ENCODE results near the gene KRTAP1-3.
"Not testable (repeated sequence)": the region's sequence is repeated elsewhere in the genome, so short reads cannot be mapped to it uniquely, and the experiment has no call there.

The KRTAP1-3 gene

GRCh38 chr17:41061964-41062363 is 27.3 kb upstream of the KRTAP1-3 start:
- ATAC-seq (replicated peaks), result no peak
- H3K9me3 Mint-ChIP-seq, result peaks cover 3% of the 10 kb centered on the region in 2 donors
- no peak for DNase-seq
- H3K4me3 Mint-ChIP-seq, result no peak overlapping the region
- H3K27me3 Mint-ChIP-seq, result peaks cover 23 to 25% of the 10 kb centered on the region in 2 donors
- H3K27ac Mint-ChIP-seq, result no peak overlapping the region
- H3K36me3 Mint-ChIP-seq, result no peaks in the 10 kb centered on the region
- H3K4me1 Mint-ChIP-seq, result peaks cover 2 to 5% of the 10 kb centered on the region in 2 donors

GRCh38 chr17:41060052-41060604 is 25.5 kb upstream of the KRTAP1-3 start, which contains the start of gene KRTAP2-3:
TSS of gene KRTAP2-3 (minus strand) at chr17:41060114. CDS start at chr17:41060050, 64 bp downstream.
- Mint-ChIP-seq H3K27me3 (peaks cover 23 to 25% of the 10 kb centered on the region in 2 donors), H3K4me3 (no peak within 1 kb of the TSS), H3K4me1 (peaks cover 2 to 5% of the 10 kb centered on the region in 2 donors), H3K36me3 (no peaks in the 10 kb centered on the region), H3K9me3 (peaks cover 3% of the 10 kb centered on the region in 2 donors), H3K27ac (no peak within 1 kb of the TSS)
- no peak for ATAC-seq (replicated peaks)
- DNase-seq, result no peak

- peaks cover 23 to 25% of the 10 kb centered on the region in 2 donors for H3K27me3 Mint-ChIP-seq
- not testable (repeated sequence) for ATAC-seq (replicated peaks); H3K4me1 Mint-ChIP-seq; H3K27ac Mint-ChIP-seq; H3K36me3 Mint-ChIP-seq; H3K9me3 Mint-ChIP-seq; H3K4me3 Mint-ChIP-seq; DNase-seq
These were observed 24.8 kb upstream of the KRTAP1-3 start for GRCh38 chr17:41059276-41060051.

- H3K4me1 Mint-ChIP-seq, result peaks cover 2 to 5% of the 10 kb centered on the region in 2 donors
- H3K36me3 Mint-ChIP-seq, result no peaks in the 10 kb centered on the region
- H3K27ac Mint-ChIP-seq, result no peak overlapping the region
- H3K27me3 Mint-ChIP-seq, result peaks cover 23 to 25% of the 10 kb centered on the region in 2 donors
- no peak for ATAC-seq (replicated peaks)
- no peak for DNase-seq
- peaks cover 3% of the 10 kb centered on the region in 2 donors for H3K9me3 Mint-ChIP-seq
- no peak overlapping the region for H3K4me3 Mint-ChIP-seq
These were observed 24.1 kb upstream of the KRTAP1-3 start for GRCh38 chr17:41058741-41059140.

GRCh38 chr17:41057547-41057946 is 22.9 kb upstream of the KRTAP1-3 start:
- Mint-ChIP-seq H3K36me3 (no peaks in the 10 kb centered on the region), H3K27me3 (peaks cover 25 to 27% of the 10 kb centered on the region in 2 donors), H3K4me3 (no peak overlapping the region), H3K9me3 (peaks cover 7% of the 10 kb centered on the region in 2 donors), H3K27ac (no peak overlapping the region), H3K4me1 (peaks cover 2 to 5% of the 10 kb centered on the region in 2 donors)
- no peak for ATAC-seq (replicated peaks)
- DNase-seq, result no peak

GRCh38 chr17:41055130-41055529 is 20.5 kb upstream of the KRTAP1-3 start, which contains the start of gene KRTAP2-2:
TSS of gene KRTAP2-2 (minus strand) at chr17:41055230. CDS start at chr17:41055211, 19 bp downstream.
- H3K9me3 Mint-ChIP-seq; H3K36me3 Mint-ChIP-seq; DNase-seq; H3K4me1 Mint-ChIP-seq; ATAC-seq (replicated peaks); H3K27ac Mint-ChIP-seq; H3K4me3 Mint-ChIP-seq: not testable (repeated sequence)
- H3K27me3 Mint-ChIP-seq, result peaks cover 17 to 25% of the 10 kb centered on the region in 2 donors

- H3K9me3 Mint-ChIP-seq; ATAC-seq (replicated peaks); H3K27ac Mint-ChIP-seq; DNase-seq; H3K4me1 Mint-ChIP-seq; H3K36me3 Mint-ChIP-seq; H3K4me3 Mint-ChIP-seq: not testable (repeated sequence)
- H3K27me3 Mint-ChIP-seq, result peaks cover 16 to 23% of the 10 kb centered on the region in 2 donors
These were observed 19.9 kb upstream of the KRTAP1-3 start for GRCh38 chr17:41054556-41054955.

- Mint-ChIP-seq H3K9me3 (peaks cover 7% of the 10 kb centered on the region in 2 donors), H3K27ac (no peak overlapping the region), H3K4me1 (peaks cover 0 to 1% of the 10 kb centered on the region in 2 donors), H3K4me3 (no peak overlapping the region), H3K36me3 (no peaks in the 10 kb centered on the region), H3K27me3 (peaks cover 11 to 18% of the 10 kb centered on the region in 2 donors)
- ATAC-seq (replicated peaks) (no peak), DNase-seq (no peak)
These were observed 19.4 kb upstream of the KRTAP1-3 start for GRCh38 chr17:41054025-41054424.

GRCh38 chr17:41052566-41052965 is 17.9 kb upstream of the KRTAP1-3 start:
- H3K27me3 Mint-ChIP-seq, result peaks cover 8 to 14% of the 10 kb centered on the region in 2 donors
- ATAC-seq (replicated peaks), result no peak

GRCh38 chr17:41049110-41049509 is 14.4 kb upstream of the KRTAP1-3 start:
- ATAC-seq (replicated peaks), result no peak
- H3K27ac Mint-ChIP-seq, result no peak overlapping the region
- DNase-seq, result no peak
- H3K9me3 Mint-ChIP-seq, result peaks cover 4% of the 10 kb centered on the region in 2 donors
- H3K4me1 Mint-ChIP-seq, result peaks cover 0 to 3% of the 10 kb centered on the region in 2 donors
- no peak overlapping the region for H3K4me3 Mint-ChIP-seq
- H3K36me3 Mint-ChIP-seq, result no peaks in the 10 kb centered on the region
- peaks cover 20 to 21% of the 10 kb centered on the region in 2 donors for H3K27me3 Mint-ChIP-seq

More at GRCh38 chr17:41052566-41052965, 17.9 kb upstream of the KRTAP1-3 start:
- H3K36me3 Mint-ChIP-seq, result no peaks in the 10 kb centered on the region
- H3K4me1 Mint-ChIP-seq, result peaks cover 0 to 3% of the 10 kb centered on the region in 2 donors
- H3K27ac Mint-ChIP-seq, result no peak overlapping the region
- H3K9me3 Mint-ChIP-seq, result peaks cover 5% of the 10 kb centered on the region in 2 donors
- H3K4me3 Mint-ChIP-seq, result no peak overlapping the region
- no peak for DNase-seq

- Mint-ChIP-seq H3K27ac (no peak overlapping the region), H3K4me1 (peaks cover 0 to 3% of the 10 kb centered on the region in 2 donors), H3K4me3 (no peak overlapping the region), H3K27me3 (peaks cover 18 to 25% of the 10 kb centered on the region in 2 donors), H3K36me3 (no peaks in the 10 kb centered on the region), H3K9me3 (peaks cover 5% of the 10 kb centered on the region in 2 donors)
- DNase-seq, result no peak
- ATAC-seq (replicated peaks), result no peak
These were observed 13.8 kb upstream of the KRTAP1-3 start for GRCh38 chr17:41048441-41048840.

GRCh38 chr17:41046735-41047465 is 12.2 kb upstream of the KRTAP1-3 start, which contains the start of gene KRTAP2-1:
TSS of gene KRTAP2-1 (minus strand) at chr17:41047316. CDS start at chr17:41047267, 49 bp downstream.
- H3K4me3 Mint-ChIP-seq; ATAC-seq (replicated peaks); H3K4me1 Mint-ChIP-seq; H3K27ac Mint-ChIP-seq; H3K36me3 Mint-ChIP-seq; DNase-seq: not testable (repeated sequence)
- peaks cover 4 to 12% of the 10 kb centered on the region in 2 donors for H3K9me3 Mint-ChIP-seq
- peaks cover 20 to 28% of the 10 kb centered on the region in 2 donors for H3K27me3 Mint-ChIP-seq

- Mint-ChIP-seq H3K36me3 (no peaks in the 10 kb centered on the region), H3K27me3 (peaks cover 22 to 25% of the 10 kb centered on the region in 2 donors), H3K27ac (no peak overlapping the region), H3K9me3 (peaks cover 4 to 12% of the 10 kb centered on the region in 2 donors), H3K4me1 (no peaks in the 10 kb centered on the region), H3K4me3 (no peak overlapping the region)
- no peak for DNase-seq
- ATAC-seq (replicated peaks), result no peak
These were observed 8.3 kb upstream of the KRTAP1-3 start for GRCh38 chr17:41042953-41043352.

All from stimulated activated naive B cell treated with anti-CD40 and anti-IgM and Interleukin-4, amounts not matched to agents 10 μg/mL and 1 μg/mL and 100 μg/mL, for 72 hours (primary cell).